GM12873 (cell line): ENCODE results near the gene C11orf98.

ENCODE experiments used
- CTCF ChIP-seq: IDR thresholded peaks from 2 replicates; pipeline ENCODE4 v1.5.1; 2012; ENCODE audit warnings: low read depth, mild to moderate bottlenecking, moderate library complexity, low read length, control low read depth; ENCODE audit not compliant: insufficient read depth; ENCODE audit errors: missing control alignments

C11orf98 gene

DNA sequence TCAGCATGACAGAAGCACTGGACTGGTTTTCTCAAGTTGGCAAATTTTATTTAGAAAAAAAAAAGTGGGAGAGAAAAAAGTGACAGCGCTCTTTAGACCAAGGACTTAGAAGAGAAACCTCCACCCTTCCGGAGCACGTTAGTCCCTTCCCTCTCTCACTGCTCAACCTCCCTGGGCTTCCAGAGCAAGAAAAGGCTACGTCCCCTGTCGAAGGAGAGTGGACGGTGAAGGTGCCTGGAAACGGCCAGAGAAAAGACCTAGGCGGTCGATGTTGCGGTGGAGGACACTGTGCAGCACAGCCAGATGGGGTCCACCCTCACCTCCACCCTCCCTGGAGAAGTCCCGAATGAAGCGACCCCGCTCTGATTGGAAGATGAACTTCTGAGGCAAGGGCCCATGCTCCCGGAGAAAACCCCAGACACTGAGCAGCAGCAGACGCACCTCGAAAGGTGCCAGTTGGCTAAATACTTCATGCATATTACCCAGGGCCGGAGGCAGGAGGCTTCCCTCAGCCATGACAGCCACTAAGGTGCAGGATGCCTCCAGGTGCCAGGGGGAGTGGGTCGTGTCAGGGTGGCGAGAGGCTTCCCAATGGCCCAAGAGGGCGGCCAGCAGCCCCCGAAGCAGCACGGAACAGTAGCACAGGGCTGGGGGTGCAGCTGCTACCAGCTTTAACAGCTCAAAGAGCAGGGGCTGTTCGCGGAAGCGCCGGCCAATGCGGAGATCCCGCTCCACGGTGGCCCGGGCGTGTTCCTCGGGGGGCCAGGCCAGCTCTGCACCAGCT is 18.0 kb downstream of the C11orf98 start:
- no peak for TF ChIP-seq CTCF

GRCh38 chr11:62645946-62646824 is 18.8 kb downstream of the C11orf98 start, which contains the start of gene GANAB:
Gene GANAB, minus strand, starts transcription at chr11:62646613. Its CDS starts 14 bp downstream, at chr11:62646599.
- TF ChIP-seq CTCF: no peak

DNA sequence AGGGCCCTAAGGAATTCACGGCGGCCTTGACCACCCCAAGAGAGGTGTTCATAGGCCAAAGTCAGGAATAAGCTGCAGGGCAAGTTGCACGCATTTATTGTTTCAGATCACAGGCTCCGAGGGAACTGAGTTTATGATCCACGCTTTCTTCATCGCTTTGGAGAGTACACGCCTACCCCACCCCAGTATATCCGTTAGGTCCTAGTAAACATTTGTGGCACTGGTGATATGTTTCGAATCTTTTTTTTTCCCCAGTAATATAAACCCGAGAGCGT is 19.4 kb downstream of the C11orf98 start:
- TF ChIP-seq CTCF: no peak

DNA sequence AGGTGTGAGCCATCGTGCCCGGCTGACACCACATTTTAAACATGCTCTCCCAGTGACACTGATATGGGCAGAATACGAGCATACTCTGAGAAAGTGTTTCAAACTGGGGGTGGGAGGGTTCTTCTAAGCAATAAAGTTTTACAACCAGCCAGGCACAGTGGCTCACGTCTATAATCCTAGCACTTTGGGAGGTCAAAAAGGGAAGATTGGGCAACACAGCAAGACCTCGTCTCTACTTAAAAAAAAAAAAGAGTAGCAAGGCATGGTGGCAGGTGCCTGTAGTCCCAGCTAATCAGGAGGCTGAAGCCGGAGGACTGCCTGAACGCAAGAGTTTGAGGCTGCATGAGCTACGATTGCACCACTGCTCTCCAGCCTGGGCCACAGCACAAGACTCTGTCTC is 20.8 kb downstream of the C11orf98 start:
- TF ChIP-seq CTCF: no peak

DNA sequence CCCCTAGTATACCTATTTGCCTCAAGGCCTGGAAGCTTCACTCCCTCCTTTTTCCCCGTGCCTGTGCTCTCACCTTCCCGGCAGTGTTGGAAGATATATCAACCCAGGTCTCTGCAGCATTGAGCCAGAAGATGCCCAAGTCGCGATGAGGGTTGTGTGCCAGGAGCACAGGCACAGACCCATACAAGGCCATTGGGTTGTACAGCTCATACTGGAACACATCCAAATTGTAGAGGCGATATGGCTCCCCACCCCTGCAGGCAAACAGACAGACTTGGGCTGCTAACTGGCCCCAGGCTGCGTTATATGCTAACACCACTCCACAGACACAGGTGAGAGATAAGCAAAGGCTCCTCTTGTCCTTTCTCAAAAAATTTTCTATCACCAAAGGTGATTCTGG is 32.5 kb downstream of the C11orf98 start:
- no peak for TF ChIP-seq CTCF

GRCh38 chr11:62627713-62628112 is 37.3 kb downstream of the C11orf98 start:
- no peak for TF ChIP-seq CTCF

GRCh38 chr11:62622476-62623089 is 42.4 kb downstream of the C11orf98 start:
- no peak for TF ChIP-seq CTCF
